C4-2B (cell line): ENCODE data around the gene DSCAM.

Experiments used
- H3K27ac ChIP-seq: fragments of 450-650 bp; 2 replicates; pipeline ENCODE4 v1.5.1; 2017
- ZFX ChIP-seq: fragments of 450-650 bp; IDR thresholded peaks from 2 replicates; pipeline ENCODE4 v1.6.1; 2017
- TF ChIP-seq, protein P1 (sequence below): fragments of 450-650 bp; conservative IDR thresholded peaks from 2 replicates; pipeline ENCODE4 v1.5.1; 2017; ENCODE audit warnings: mild to moderate bottlenecking

The DSCAM gene

DNA sequence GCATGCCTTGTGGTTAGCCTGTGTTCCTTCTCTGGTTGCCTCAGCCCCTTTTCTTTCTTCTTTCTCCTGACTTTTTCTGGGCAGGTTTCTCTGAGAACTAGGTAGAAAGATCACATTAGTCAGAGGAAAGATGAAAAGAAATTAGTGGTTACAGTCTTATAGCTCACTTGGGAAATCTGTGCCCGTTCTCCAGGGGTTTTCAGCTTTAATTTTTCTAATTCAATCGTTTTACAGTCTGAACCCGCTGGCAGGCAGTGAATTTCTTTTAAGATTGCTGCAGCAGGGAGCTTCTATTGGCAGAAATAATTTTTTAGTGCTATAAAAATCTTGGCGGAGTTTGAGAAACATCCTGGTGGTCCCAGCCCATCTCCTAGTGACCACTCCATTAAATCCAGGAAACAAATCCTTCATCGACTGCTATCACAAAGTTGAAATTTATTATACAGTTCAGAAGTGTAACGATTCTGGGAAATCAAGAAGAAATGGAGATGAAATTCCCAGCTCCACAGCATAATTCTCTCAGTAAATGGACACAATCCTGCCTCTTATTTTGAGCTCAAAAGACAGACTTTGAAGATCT lies 866.6 kb downstream of the DSCAM start:
- TF ChIP-seq, protein P1, sequence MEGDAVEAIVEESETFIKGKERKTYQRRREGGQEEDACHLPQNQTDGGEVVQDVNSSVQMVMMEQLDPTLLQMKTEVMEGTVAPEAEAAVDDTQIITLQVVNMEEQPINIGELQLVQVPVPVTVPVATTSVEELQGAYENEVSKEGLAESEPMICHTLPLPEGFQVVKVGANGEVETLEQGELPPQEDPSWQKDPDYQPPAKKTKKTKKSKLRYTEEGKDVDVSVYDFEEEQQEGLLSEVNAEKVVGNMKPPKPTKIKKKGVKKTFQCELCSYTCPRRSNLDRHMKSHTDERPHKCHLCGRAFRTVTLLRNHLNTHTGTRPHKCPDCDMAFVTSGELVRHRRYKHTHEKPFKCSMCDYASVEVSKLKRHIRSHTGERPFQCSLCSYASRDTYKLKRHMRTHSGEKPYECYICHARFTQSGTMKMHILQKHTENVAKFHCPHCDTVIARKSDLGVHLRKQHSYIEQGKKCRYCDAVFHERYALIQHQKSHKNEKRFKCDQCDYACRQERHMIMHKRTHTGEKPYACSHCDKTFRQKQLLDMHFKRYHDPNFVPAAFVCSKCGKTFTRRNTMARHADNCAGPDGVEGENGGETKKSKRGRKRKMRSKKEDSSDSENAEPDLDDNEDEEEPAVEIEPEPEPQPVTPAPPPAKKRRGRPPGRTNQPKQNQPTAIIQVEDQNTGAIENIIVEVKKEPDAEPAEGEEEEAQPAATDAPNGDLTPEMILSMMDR: no peak
- TF ChIP-seq ZFX: no peak
- H3K27ac ChIP-seq: no peak overlapping the region

DNA sequence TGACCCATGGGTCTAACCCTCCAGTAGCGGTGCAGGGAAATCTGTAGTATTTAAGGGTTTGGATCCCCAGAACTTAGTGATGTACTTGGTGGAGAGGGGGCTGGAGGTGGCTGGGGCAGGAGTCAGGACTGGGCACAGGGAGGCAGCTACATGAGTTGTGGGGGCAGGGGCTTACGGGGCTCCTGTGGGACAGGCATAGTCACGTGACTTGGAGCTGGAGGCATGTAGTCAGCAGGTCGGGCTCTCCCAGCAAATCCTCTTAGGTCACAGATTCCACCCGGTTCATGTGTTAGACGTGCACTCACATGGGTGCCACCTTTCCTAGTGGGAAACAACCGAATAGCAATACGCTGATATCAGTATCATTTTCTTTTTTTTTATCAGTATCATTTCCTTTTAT lies 867.6 kb downstream of the DSCAM start:
- TF ChIP-seq ZFX: no peak
- no peak overlapping the region for H3K27ac ChIP-seq

DNA sequence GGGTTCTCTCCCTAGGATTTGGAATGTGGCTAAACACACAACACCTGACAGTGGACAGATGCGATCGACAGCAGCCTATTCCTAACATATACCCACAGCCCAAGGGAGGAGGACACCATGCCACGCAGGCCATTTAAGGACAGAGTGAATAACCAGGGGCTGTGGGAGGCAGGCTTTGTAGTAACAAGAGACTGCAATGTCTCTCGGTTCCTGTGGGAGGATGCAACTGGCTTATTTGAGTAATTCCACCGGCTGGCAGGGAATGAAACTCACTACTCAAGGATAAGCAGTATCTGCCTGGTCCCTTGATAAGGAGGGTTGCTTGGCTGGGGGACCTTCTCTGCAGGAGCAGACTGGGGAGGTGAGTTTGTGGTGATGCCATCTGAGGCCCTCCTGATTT lies 870.2 kb downstream of the DSCAM start:
- no peak for TF ChIP-seq ZFX
- TF ChIP-seq, protein P1: no peak
- H3K27ac ChIP-seq: no peak overlapping the region

- no peak overlapping the region for H3K27ac ChIP-seq
- TF ChIP-seq, protein P1: no peak
- TF ChIP-seq ZFX: no peak
These were observed 873.8 kb downstream of the DSCAM start for GRCh38 chr21:39972976-39973770.

DNA sequence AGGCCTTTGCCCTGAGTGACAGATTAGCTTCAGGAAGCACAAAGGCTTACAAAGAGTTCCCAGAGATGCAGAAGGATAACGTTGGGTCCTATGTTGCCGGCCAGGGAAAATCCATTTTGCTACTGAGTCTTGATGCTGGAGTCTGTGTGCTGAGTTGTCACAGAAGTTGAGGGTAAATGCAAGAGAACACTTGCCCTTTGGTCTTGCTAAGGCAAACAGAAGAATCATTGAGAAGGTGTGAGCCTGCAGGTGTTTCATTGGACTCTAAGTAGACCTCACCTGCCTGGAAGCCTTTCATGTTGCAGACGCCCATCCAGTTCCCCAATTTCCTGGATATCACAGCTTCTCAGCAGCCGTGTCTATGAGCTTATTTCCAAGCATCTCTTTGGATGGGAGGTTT lies 874.5 kb downstream of the DSCAM start:
- H3K27ac ChIP-seq: no peak overlapping the region

DNA sequence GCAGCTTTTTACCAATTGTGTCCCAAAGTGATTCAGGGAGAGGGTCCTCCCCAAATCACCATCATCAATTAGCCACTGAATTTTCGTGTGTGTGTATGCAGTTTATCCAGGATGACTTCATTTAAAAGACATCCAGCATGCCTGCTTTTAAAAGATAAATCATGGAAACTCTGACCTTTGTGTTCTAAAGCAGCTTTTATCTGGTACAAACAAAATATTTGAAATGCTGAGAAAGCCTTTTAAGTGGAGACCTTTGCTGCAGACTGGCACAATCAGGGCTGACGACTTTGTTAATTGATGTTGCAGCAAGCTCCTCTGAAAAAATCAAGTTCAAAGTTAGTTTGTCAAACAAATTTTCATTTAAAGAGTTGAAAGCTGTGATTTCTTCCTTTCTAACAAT lies 875.0 kb downstream of the DSCAM start:
- TF ChIP-seq, protein P1: no peak
- no peak for TF ChIP-seq ZFX
- H3K27ac ChIP-seq: no peak overlapping the region

More for the DNA sequence above, 874.5 kb downstream of the DSCAM start:
- TF ChIP-seq, protein P1: no peak
- TF ChIP-seq ZFX: no peak

- TF ChIP-seq ZFX: no peak
- TF ChIP-seq, protein P1: no peak
- H3K27ac ChIP-seq: no peak overlapping the region
These were observed 877.1 kb downstream of the DSCAM start for GRCh38 chr21:39969691-39970364.
